Upper lobe of left lung (tissue), 4 donors: ENCODE data around the gene KLHL13.

Experiments
- CTCF ChIP-seq, 6 experiments: fragments of 450-650 bp in 4 of 6; fragments of 200-600 bp in 2 of 6; sonication (generic) in 2 of 6; IDR thresholded peaks; one replicate each; pipeline ENCODE4 v1.5.1; 2016 to 2019; ENCODE audit warnings: antibody characterized with exemption in 6 of 6
- EP300 ChIP-seq, 4 donors: sonication (generic); formaldehyde crosslinking; IDR thresholded peaks; one replicate each; pipeline ENCODE4 v1.5.1; 2017; ENCODE audit warnings: antibody characterized with exemption in 4 of 4, control low read depth in 2 of 4
- POLR2A ChIP-seq, 4 donors: fragments of 450-650 bp; IDR thresholded peaks; one replicate each; pipeline ENCODE4 v1.5.1; 2016 to 2017; ENCODE audit warnings: antibody characterized with exemption in 4 of 4, mild to moderate bottlenecking in 2 of 4
- POLR2AphosphoS5 ChIP-seq, 2 donors: sonication (generic); formaldehyde crosslinking; IDR thresholded peaks; one replicate each; pipeline ENCODE4 v1.5.1; 2017; ENCODE audit warnings: antibody characterized with exemption in 2 of 2

- TF ChIP-seq CTCF (IDR thresholded peaks at IDR 0.05) (no peak), POLR2A (IDR thresholded peaks at IDR 0.05) (no peak), POLR2AphosphoS5 (IDR thresholded peaks at IDR 0.05) (no peak), EP300 (IDR thresholded peaks at IDR 0.05) (no peak)
Measured at GRCh38 chrX:117851025-117851424, 265.6 kb downstream of the KLHL13 start.
